Pons (tissue), 1 donor: ENCODE results near the gene ALKBH5.

Source experiments
- DNase-seq: peaks from one replicate; pipeline ENCODE4 v3.0.0-alpha.2; 2016; ENCODE audit warnings: low spot score

The ALKBH5 gene

DNA sequence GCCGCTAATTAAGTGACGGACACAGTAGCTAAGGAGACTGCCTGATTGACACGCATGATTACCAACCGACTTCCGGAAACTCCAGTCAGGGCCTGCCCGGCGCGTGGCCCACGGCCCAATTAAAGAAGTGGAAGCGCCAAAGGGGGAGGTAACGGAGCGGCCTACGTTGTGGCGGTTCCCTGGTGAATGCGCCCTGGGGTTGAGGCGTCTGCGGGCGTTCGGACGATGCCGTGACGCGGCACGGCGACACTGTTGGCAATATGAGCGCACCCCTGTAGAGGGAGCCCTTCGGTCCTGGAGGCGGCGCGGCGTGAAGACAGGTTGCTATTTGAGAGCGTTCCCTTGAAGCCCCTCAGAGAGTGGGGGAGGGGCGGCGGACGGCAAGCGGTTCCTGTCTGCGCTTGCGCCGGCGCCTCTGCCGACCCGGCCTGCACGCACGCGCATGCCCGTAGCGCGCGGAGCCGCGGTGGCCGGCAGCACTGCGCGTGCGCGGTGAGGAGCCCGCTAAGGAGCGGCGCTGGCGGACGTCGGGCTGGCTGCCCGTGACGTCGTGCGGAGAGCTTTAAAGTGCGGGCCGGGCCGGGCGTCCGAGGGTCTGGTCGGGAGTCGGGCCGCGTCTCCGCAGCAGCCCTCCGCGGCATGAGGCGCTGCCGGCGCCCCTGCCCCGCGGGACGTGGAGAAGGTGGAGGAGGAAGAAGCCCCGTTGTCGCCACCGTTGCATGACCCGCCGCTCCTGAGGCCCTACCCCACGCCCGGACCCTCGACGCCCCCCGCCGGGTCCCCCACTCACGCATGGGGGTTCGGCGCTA lies at the start of gene ALKBH5:
ALKBH5 (plus strand) TSS at position 495 of the 809 bp plus-strand sequence. CDS start 416 bp downstream, outside the sequence.
- DNase-seq = peak; percentile 99

DNA sequence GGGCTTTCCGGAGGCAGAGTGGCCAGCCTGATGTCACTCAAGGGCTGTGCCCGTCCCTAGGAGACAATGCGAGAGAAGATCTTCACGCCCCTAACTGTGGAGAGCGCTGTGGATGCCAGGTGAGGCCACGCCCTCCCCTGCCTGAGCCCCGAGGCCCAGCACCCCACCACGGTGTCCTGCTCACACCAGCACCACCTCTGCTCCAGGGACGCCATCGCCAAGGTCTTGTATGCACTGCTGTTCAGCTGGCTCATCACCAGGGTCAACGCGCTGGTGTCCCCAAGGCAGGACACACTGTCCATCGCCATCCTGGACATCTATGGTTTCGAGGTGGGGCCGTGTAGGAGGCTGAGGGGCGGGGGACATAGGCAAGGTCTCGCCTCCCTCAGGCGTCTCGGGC lies 47.3 kb upstream of the ALKBH5 start:
- no peak for DNase-seq

DNA sequence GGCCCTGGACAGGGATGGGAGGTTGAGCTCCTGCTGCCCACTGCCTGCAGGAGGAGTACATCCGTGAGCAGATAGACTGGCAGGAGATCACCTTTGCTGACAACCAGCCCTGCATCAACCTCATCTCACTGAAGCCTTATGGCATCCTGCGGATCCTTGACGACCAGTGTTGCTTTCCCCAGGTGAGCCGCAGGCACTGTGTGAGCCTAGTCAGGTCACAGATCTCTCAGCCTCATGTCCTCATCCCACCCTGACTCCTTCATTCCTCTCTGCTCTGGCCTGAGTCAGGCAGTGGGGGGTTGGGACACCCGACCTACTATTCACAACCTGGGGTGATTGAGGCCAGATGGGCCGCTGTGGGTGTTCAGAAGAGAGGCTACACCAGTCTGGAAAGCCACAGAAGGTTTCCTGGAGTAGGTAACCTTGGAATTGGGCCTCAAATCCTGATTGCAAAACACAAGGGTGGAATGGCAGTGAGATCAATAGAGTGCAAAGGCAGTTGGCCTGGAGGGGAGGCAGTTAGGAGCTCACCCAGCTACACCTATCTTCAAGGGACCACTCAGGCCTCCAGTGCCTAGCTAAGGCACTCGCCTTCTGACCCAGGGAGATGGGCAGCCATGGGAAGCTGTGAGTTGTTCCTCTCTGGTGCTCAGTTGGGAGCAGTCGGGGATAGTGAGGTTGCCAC lies 45.4 kb upstream of the ALKBH5 start:
- DNase-seq = no peak

DNA sequence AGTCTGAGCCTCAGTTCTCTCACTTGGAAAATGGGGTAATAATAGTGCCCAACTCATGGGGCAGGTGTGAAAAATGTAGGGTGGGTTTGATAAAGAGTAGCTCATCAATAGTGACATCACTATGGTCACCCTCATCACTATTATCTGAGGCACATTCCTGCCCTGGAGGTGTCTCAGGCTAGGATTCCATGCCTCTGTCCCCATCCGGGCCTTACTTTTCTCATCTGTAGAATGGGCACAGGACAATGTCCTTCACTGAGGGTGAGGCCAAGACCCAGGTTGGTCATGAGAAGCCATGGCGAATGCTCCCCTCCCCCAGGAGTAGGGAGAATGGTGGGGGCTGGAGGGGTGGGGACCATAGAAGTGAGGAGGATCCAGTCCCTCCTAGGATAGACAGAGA lies 44.5 kb upstream of the ALKBH5 start:
- no peak for DNase-seq

DNA sequence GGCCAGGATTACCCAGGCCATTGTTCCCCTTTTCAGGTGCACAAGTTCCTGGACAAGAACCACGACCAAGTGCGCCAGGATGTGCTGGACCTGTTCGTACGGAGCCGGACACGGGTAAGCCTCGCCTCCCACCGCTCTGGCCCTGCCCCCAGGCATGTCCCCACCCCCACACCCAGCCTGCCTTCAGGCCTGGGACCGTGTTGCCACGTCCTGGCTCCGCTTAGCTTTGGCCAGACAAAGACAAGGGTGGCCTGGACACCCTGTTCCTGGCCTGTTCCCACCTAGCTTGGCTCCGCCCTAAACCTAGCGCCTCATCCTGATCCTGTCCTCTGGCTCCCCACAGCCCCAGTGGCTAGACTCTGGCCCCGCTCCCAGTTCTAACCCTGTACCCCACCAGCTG lies 44.1 kb upstream of the ALKBH5 start:
- no peak for DNase-seq

DNA sequence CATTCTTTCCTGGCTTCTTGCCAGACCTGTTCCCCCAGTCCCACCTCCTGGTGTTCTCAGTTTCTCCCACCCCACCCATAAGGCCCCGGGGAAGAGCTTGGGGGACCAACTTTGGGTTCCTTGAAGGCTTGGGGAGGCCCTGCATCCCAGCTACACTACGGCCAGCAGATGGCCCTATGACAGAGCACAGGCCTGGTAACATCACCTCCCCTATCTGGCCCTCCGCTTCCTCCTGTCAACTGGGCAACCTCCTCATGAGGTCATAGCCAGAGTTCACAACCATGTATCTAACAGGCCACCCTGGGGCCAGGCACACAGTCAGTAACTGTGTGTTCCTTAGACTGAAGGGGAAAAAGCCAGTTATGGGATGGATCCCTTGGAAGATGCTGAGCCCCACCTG lies 43.7 kb upstream of the ALKBH5 start:
- DNase-seq = no peak

DNA sequence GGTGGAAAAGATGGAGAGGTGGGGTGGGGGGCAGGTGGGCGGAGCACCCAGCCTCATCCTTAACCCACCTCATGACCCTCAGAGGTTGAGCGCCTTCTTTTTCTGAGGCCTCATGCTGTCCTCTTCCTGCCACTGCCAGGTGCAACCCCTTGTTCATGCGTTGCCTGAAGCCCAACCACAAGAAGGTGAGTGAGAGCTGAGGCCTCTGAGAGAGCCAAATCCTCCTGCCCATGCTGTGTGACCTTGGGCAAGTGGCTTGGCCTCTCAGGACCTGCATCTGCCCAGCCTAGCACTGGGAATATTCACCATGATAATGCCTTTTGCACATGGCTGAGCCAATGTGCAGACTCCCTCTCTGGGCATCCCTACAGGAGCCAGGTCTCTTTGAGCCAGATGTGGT lies 43.0 kb upstream of the ALKBH5 start:
- no peak for DNase-seq

DNA sequence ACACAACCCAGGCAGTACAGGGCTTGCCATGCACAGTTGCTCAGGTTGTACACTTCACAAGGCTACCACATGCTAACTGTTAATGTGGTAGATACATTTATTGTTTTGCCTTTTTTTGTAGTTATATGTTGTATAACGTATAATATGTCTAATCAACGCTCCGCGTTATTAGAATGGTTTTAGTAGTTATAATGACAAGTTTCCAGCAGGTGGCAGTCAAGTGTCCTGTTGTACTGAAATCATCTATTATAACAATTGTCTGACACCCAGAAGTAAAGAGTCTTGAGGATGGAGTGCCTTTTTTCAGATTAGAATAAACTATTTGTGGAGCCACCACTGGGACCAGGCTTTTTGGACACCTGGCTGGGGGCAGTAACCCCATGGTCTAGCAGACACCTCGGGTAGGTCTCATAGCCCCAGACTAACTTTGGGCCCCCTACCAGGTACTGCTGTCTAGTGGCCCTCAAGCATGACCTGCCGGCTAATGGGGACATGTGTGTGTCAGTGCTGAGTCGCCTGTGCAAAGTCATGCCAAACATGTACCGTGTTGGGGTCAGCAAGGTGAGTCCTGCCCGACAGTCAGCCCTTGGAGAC lies 42.3 kb upstream of the ALKBH5 start:
- peak; percentile 81 for DNase-seq

DNA sequence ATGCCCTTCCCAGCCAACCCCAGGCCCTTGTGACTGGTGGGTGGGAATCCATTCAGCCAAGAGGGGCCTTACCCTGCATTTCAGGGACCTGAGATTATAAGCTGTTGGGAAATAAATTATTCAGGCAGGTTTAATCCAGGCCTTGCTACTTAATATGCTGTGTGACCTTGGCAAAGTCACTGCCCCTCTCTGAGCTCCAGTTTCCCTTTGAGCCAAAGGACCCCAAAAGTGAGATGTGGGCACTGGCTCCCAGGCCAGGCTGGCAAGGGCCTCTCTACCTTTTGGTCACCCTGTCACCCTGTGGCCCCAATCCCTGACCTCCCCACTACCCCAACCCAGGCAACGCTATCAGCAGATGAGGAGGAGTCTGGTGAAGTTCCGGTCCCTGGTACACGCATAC lies 41.2 kb upstream of the ALKBH5 start:
- DNase-seq = no peak

DNA sequence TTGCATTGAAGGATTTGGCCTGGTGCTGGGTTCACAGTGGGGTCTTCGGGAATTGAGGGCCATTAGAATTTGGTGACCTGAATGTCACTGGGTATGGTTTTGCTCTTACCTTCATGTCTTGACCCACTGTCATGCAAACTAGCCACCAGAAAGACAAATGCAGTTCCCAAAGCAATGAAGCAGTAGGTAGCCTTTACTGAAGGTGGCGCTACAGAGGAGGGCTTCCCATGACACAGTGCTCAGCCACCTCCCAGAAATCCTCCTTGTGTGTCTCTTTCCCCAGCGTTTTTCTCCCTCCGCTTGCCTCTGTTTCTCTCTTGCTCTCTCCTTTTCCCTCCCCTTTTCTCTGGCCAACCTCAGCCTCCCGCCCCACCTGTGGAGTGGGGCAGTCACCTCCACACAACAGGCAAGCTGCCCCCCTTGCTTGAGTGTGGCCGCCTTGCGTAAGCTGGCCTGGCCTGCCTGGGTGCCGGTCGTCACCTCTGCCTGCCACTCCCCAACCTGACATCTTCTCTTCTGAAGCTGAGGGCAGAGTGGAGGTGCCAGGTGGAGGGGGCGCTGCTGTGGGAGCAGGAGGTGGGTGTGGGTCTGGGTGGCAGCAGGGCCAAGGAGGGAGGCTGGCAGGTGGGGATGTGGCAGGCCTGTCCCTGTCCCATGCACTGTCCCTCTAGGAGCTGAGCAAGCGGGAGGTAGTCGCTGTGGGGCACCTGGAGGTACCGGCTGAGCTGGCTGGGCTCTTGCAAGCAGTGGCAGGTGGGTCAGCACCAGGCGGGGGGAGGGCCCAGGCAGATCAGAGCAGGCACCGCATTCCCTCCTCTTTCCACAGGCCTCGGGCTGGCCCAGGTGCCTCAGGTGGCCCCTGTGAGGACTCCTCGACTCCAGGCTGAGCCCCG lies 40.3 kb upstream of the ALKBH5 start:
- DNase-seq = no peak

DNA sequence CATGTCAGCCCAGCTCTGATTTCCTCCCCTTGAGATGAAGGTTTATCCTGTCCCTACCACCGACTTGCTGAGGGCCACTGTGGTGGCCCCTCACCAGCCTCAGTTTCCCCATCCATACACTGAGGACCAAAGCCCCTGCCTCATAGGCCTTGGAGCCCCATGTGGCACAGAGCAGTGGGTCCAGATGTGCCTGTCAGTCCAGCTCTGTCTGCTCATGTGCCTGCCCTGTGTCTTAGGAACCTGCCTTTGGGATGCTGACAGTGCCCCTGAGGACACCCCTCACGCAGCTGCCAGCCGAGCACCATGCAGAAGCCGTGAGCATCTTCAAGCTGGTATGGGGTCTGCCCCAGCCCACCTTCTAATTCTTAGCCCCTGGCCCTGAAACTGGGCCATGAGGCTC lies 39.4 kb upstream of the ALKBH5 start:
- no peak for DNase-seq

DNA sequence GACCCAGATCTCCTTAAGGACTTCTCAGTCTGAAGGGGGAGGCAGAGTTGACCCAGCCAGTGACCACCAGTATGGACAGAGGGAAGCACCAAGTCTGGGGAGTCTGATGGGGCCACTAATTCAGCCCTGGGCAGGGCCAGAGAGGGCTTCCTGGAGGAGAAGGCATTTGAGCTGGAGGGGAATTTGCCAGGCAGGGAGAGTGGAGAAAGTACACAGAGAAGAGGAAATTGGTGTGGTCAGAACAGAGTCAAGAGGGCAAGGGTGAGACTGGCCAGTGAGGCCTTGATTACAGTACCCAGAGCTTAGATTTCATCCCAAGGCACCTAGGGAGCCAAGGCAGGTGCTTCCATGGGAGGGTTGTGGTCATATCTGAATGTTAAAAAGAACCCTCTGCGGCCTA lies 38.8 kb upstream of the ALKBH5 start:
- DNase-seq = no peak

DNA sequence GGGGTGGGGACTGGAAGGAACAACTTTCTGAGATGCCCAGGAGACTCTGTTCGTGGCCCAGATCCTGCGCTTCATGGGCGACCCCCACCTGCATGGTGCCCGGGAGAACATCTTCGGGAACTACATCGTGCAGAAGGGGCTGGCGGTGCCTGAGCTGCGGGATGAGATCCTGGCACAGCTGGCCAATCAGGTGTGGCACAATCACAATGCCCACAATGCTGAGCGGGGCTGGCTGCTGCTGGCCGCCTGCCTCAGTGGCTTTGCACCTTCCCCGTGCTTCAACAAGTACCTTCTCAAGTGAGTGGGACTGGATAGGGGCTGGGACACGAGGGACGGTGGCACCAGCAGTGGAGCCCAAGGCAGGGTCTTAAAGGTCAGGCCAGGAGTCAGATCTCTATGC lies 37.8 kb upstream of the ALKBH5 start:
- DNase-seq = no peak

DNA sequence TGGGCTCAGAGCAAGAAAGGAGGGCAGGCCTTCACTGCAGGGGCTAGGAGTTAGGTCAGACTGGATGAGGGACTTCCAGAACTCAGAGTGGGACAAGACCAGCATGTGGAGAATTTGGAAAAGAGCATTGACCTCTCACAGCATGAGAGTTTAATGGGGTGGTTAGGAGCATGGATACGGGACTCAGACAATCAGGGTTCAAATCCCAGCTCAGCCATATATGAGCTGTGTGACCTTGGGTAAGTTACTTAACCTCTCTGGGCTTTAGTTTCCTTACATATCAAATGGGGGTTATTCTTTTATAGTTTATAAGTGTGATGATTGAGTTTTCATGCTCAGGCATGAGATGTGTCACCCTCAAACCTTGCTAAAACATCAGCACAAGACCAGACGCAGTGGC lies 37.4 kb upstream of the ALKBH5 start:
- DNase-seq = no peak

DNA sequence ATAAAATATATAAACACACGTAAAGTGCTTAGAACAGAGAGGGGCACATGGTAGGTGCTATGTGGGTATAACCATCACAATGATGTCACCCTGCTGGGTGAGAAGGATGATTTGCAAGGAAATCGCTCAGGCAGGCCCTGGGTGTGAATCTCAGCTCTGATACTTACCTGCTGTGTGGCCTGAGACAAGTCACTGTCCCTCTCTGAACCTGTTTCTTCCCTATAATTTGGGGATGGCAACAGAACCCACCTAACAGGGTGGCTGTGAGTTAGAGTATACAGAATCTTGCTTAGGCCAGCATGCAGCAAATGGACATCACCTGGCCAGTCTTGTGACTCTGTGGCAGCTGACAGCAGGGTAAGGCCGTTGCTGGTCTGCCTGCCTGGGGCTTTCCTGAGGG lies 36.6 kb upstream of the ALKBH5 start:
- no peak for DNase-seq

DNA sequence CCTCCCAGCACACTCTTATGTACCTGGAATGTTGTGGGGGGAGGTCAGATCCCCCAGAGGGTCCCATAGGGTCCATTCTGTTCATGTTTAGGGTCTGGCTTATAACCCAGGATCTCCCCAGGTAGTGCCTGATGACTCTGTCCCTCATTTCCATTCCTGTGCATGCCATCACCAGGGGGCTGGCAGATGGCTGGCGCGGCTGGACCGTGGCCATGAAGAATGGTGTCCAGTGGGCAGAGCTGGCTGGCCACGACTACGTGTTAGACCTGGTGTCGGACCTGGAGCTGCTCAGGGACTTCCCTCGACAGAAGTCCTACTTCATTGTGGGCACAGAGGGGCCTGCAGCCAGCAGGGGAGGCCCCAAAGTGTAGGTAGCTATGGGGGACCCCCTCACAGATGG lies 35.0 kb upstream of the ALKBH5 start:
- DNase-seq = no peak

DNA sequence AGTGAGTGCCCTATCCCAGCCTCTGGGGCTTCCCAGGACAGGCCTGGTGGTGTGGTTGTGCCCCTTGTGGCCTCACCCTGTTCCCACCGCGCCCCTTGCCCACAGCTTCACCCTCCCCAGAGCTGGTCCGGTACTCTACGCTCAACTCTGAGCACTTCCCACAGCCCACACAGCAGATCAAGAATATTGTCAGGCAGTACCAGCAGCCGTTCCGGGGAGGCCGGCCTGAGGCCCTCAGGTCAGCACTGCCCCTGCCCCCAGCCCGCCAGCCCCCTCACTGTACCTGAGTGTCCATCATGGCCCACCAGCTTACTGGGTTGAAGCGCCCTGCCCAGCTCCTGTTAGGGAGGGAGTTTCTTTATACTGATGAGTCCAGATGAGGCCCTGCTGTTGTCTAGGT lies 32.3 kb upstream of the ALKBH5 start:
- no peak for DNase-seq

DNA sequence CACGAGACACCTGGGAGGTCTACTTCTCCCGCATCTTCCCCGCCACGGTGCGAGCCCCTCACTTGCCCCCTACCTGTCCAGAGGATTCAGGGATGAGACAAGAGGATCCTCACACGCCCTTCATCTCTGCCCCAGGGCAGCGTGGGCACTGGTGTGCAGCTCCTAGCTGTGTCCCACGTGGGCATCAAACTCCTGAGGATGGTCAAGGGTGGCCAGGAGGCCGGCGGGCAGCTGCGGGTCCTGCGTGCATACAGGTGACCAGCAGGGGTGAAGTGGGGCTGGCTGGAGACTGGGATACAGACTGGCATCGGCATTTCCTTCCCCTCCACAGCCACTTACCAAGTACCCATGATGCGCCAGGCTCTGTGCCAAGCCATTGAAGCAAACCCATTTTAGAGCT lies 28.4 kb upstream of the ALKBH5 start:
- no peak for DNase-seq

DNA sequence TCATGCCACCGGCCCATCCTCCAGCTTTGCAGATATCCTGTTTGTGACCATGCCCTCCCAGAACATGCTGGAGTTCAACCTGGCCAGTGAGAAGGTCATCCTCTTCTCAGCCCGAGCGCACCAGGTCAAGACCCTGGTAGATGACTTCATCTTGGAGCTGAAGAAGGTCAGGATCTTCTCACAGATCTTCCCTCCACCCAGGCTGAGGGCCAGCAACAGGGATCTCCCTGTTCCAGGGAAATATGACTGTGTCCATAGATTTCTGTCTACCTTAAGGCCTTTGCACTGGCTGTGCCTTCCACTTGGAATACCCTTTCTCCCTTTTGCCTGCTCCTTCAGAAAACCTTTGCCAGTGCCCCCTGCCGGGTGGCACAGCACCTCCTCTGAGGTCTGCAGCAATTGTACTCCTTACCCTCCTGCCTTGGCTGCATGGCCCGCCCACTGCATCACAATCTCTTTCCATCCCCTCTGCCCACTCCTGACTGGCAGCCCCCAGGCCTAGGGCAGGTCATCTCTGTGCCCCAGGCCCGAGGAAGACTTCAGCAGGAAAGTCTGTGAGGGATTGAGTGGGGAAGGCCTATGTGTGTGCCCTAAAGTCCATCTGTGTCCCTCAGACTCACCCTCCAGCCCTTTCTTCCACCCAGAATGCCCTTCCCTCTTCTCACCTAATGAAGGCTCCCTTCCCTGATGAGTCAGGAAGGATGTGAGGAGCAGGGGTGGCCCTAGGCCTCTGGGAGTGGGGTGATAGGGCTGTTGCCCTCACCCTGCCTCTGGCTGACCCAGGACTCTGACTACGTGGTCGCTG lies 27.3 kb upstream of the ALKBH5 start:
- DNase-seq = no peak

DNA sequence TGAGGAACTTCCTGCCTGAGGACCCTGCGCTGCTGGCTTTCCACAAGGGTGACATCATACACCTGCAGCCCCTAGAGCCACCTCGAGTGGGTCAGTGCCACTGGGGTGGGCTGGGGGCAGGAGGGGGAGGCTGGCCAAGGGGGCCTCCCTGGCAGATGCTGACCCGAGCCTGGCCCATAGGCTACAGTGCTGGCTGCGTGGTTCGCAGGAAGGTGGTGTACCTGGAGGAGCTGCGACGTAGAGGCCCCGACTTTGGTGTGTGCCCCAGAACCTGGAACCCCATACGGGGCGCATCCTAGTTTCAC lies 26.7 kb upstream of the ALKBH5 start:
- no peak for DNase-seq

DNA sequence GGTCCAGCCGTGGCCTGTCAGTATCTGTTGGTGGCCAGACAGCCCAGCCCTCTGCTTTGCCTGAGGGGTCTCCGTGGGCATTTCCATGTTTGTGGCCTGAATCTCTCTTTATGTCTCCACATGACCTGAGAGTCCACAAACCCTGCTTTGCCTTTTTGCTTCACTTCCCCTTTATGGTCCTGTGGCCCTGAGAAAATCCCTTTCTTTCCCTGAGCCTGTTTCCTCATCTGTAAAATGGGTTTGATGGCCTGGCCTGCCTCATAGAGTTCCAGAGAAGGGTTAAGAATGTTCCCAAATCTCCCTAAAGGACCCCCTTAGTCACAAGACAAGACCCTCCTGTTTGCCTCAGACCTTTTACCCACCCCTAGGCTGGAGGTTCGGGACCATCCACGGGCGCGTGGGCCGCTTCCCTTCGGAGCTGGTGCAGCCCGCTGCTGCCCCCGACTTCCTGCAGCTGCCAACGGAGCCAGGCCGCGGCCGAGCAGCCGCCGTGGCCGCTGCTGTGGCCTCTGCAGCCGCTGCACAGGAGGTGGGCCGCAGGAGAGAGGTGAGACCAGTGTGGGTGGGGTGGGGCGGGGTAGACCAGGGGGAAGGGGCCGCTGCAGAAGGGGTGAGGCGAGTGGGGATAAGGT lies 26.2 kb upstream of the ALKBH5 start:
- no peak for DNase-seq
